ENCODE measurements around the gene RFC2. TPM values are rescaled to one million over a fixed set of nuclear protein-coding genes. Genes with fewer than 3 reads are reported as not detected.

The RFC2 gene
- total RNA-seq, 3 donors from 2014 or later (not counting 1 experiment from before 2014, with no cell fraction given): 16.9 to 26.5 (median 20.5) TPM

GRCh38 chr7:74193913-74194312 lies 60.3 kb downstream of the RFC2 start:
- H3K36me3 Mint-ChIP-seq: peaks cover 21% of the 10 kb centered on the region
- peak overlapping the region; percentile 88 to 91 for H3K27ac Mint-ChIP-seq
- WGBS (ENCODE audit: insufficient coverage): 92% methylated on average over 7 of the region's 7 CpGs

GRCh38 chr7:74193054-74193453 lies 61.1 kb downstream of the RFC2 start:
- intact Hi-C loops (cut with micrococcal nuclease): no loop called here
- WGBS (ENCODE audit: insufficient coverage): 92% methylated on average over 8 of the region's 8 CpGs
- Mint-ChIP-seq H3K9me3 (no peaks in the 10 kb centered on the region), H3K4me3 (no peak overlapping the region), H3K27me3 (ENCODE audit: low read depth in 2 of 2) (no peaks in the 10 kb centered on the region), H3K36me3 (peaks cover 25% of the 10 kb centered on the region), H3K4me1 (peaks cover 44 to 48% of the 10 kb centered on the region in 2 donors), H3K27ac (peak overlapping the region in 1 of 2 donors; percentile 88)
- H3K27me3 ChIP-seq (ENCODE audit: control insufficient read depth, insufficient read depth, low read length): no peaks in the 10 kb centered on the region
- peaks cover 31% of the 10 kb centered on the region for H3K4me1 ChIP-seq (ENCODE audit: control insufficient read depth, insufficient read depth, low read length)
- TF ChIP-seq CTCF (IDR thresholded peaks at IDR 0.05): no peak
- H3K4me3 ChIP-seq (ENCODE audit: low read length): no peak overlapping the region
- H3K36me3 ChIP-seq (ENCODE audit: control insufficient read depth, insufficient read depth, low read length): peaks cover 70% of the 10 kb centered on the region
- H3K9me3 ChIP-seq (ENCODE audit: control insufficient read depth, insufficient read depth, low read length): no peaks in the 10 kb centered on the region
- H3K27ac ChIP-seq (ENCODE audit: low read length): no peak overlapping the region
- DNase-seq: no peak
- ATAC-seq: no peak

More at GRCh38 chr7:74193913-74194312, 60.3 kb downstream of the RFC2 start:
- no peak for TF ChIP-seq CTCF (IDR thresholded peaks at IDR 0.05)
- H3K27me3 ChIP-seq (ENCODE audit: control insufficient read depth, insufficient read depth, low read length): no peaks in the 10 kb centered on the region
- H3K27ac ChIP-seq (ENCODE audit: low read length): no peak overlapping the region
- H3K4me3 Mint-ChIP-seq: no peak overlapping the region
- no peaks in the 10 kb centered on the region for H3K9me3 Mint-ChIP-seq
- no peak for DNase-seq
- H3K4me1 ChIP-seq (ENCODE audit: control insufficient read depth, insufficient read depth, low read length): peaks cover 26% of the 10 kb centered on the region
- intact Hi-C loops (cut with micrococcal nuclease): no loop called here
- H3K36me3 ChIP-seq (ENCODE audit: control insufficient read depth, insufficient read depth, low read length): peaks cover 62% of the 10 kb centered on the region
- H3K9me3 ChIP-seq (ENCODE audit: control insufficient read depth, insufficient read depth, low read length): no peaks in the 10 kb centered on the region
- no peaks in the 10 kb centered on the region for H3K27me3 Mint-ChIP-seq (ENCODE audit: low read depth in 2 of 2)
- ATAC-seq: no peak
- H3K4me1 Mint-ChIP-seq: peaks cover 35 to 40% of the 10 kb centered on the region in 2 donors
- no peak overlapping the region for H3K4me3 ChIP-seq (ENCODE audit: low read length)

GRCh38 chr7:74191231-74191630 lies 63.0 kb downstream of the RFC2 start:
- no peaks in the 10 kb centered on the region for H3K27me3 Mint-ChIP-seq (ENCODE audit: low read depth in 2 of 2)
- Histone ChIP-seq H3K36me3 (ENCODE audit: control insufficient read depth, insufficient read depth, low read length) (peaks cover 70% of the 10 kb centered on the region), H3K27ac (ENCODE audit: low read length) (no peak overlapping the region), H3K4me1 (ENCODE audit: control insufficient read depth, insufficient read depth, low read length) (peaks cover 33% of the 10 kb centered on the region), H3K9me3 (ENCODE audit: control insufficient read depth, insufficient read depth, low read length) (no peaks in the 10 kb centered on the region), H3K4me3 (ENCODE audit: low read length) (no peak overlapping the region), H3K27me3 (ENCODE audit: control insufficient read depth, insufficient read depth, low read length) (no peaks in the 10 kb centered on the region)
- ATAC-seq (no peak), DNase-seq (no peak)
- H3K36me3 Mint-ChIP-seq: peaks cover 20% of the 10 kb centered on the region
- 85% methylated on average over 7 of the region's 9 CpGs for WGBS (ENCODE audit: insufficient coverage)
- H3K27ac Mint-ChIP-seq: no peak overlapping the region
- H3K9me3 Mint-ChIP-seq: no peaks in the 10 kb centered on the region
- intact Hi-C loops (cut with micrococcal nuclease): no loop called here
- peaks cover 51 to 55% of the 10 kb centered on the region in 2 donors for H3K4me1 Mint-ChIP-seq
- no peak overlapping the region for H3K4me3 Mint-ChIP-seq
- TF ChIP-seq CTCF (IDR thresholded peaks at IDR 0.05): no peak

GRCh38 chr7:74190259-74190658 lies 63.9 kb downstream of the RFC2 start:
- Mint-ChIP-seq H3K27ac (no peak overlapping the region), H3K9me3 (no peaks in the 10 kb centered on the region), H3K4me1 (peaks cover 51 to 56% of the 10 kb centered on the region in 2 donors), H3K4me3 (no peak overlapping the region), H3K27me3 (ENCODE audit: low read depth in 2 of 2) (no peaks in the 10 kb centered on the region), H3K36me3 (peaks cover 20% of the 10 kb centered on the region)
- no peak overlapping the region for H3K27ac ChIP-seq (ENCODE audit: low read length)
- TF ChIP-seq CTCF (IDR thresholded peaks at IDR 0.05): no peak
- intact Hi-C loops (cut with micrococcal nuclease): no loop called here
- no peaks in the 10 kb centered on the region for H3K27me3 ChIP-seq (ENCODE audit: control insufficient read depth, insufficient read depth, low read length)
- DNase-seq (no peak), ATAC-seq (no peak)
- H3K9me3 ChIP-seq (ENCODE audit: control insufficient read depth, insufficient read depth, low read length): no peaks in the 10 kb centered on the region
- H3K4me3 ChIP-seq (ENCODE audit: low read length): no peak overlapping the region
- over 99% methylated on average over 7 of the region's 7 CpGs for WGBS (ENCODE audit: insufficient coverage)
- H3K4me1 ChIP-seq (ENCODE audit: control insufficient read depth, insufficient read depth, low read length): peaks cover 30% of the 10 kb centered on the region
- peaks cover 70% of the 10 kb centered on the region for H3K36me3 ChIP-seq (ENCODE audit: control insufficient read depth, insufficient read depth, low read length)

All from natural killer cell (primary cell).